Measurements from ENCODE around the gene TRIM45. TPM values are rescaled to one million over a fixed set of nuclear protein-coding genes. Genes with fewer than 3 reads are reported as not detected.

Gene TRIM45
- total RNA-seq, 2 experiments from 2014 or later: 0.25 to 0.88 TPM

- no peaks in the 10 kb centered on the region for H3K27me3 ChIP-seq (ENCODE audit: control insufficient read depth in 1 of 2, insufficient read depth in 2 of 2, low read length in 2 of 2)
- H3K4me3 Mint-ChIP-seq: no peak overlapping the region
- no peak overlapping the region for H3K27ac ChIP-seq (ENCODE audit: low read depth in 1 of 2, low read length in 2 of 2)
- no peaks in the 10 kb centered on the region for H3K4me1 ChIP-seq (ENCODE audit: insufficient read depth, low read length)
- no peak for TF ChIP-seq CTCF (IDR thresholded peaks at IDR 0.05)
- intact Hi-C loops (cut with DNase I, micrococcal nuclease): no loop called here
- H3K9me3 Mint-ChIP-seq: no peaks in the 10 kb centered on the region
- H3K4me1 Mint-ChIP-seq (ENCODE audit: low read depth): no peaks in the 10 kb centered on the region
- no peaks in the 10 kb centered on the region for H3K9me3 ChIP-seq (ENCODE audit: control insufficient read depth in 1 of 2, insufficient read depth in 1 of 2, low read length in 2 of 2)
- H3K4me3 ChIP-seq (ENCODE audit: low read length): no peak overlapping the region
- H3K36me3 Mint-ChIP-seq (ENCODE audit: low read depth): peaks cover 89% of the 10 kb centered on the region
- H3K36me3 ChIP-seq (ENCODE audit: insufficient read depth, low read length): peaks cover 67% of the 10 kb centered on the region
- H3K27me3 Mint-ChIP-seq: no peaks in the 10 kb centered on the region
- DNase-seq: no peak
- CTCF ChIA-PET: no interaction called here
- no peak for ATAC-seq (ENCODE audit: poor library complexity)
- no peak overlapping the region for H3K27ac Mint-ChIP-seq
- POLR2A ChIA-PET: no interaction called here
These were observed 24.6 kb downstream of the TRIM45 start for GRCh38 chr1:117096951-117097408.

- no peak overlapping the region for H3K27ac Mint-ChIP-seq
- POLR2A ChIA-PET: no interaction called here
- H3K4me3 ChIP-seq (ENCODE audit: low read length): no peak overlapping the region
- peaks cover 64% of the 10 kb centered on the region for H3K36me3 ChIP-seq (ENCODE audit: insufficient read depth, low read length)
- H3K27me3 ChIP-seq (ENCODE audit: control insufficient read depth in 1 of 2, insufficient read depth in 2 of 2, low read length in 2 of 2): no peaks in the 10 kb centered on the region
- H3K9me3 Mint-ChIP-seq: no peaks in the 10 kb centered on the region
- no peaks in the 10 kb centered on the region for H3K9me3 ChIP-seq (ENCODE audit: control insufficient read depth in 1 of 2, insufficient read depth in 1 of 2, low read length in 2 of 2)
- peaks cover 89% of the 10 kb centered on the region for H3K36me3 Mint-ChIP-seq (ENCODE audit: low read depth)
- H3K4me1 Mint-ChIP-seq (ENCODE audit: low read depth): no peaks in the 10 kb centered on the region
- H3K4me3 Mint-ChIP-seq: no peak overlapping the region
- no peak for ATAC-seq (ENCODE audit: poor library complexity)
- no peaks in the 10 kb centered on the region for H3K4me1 ChIP-seq (ENCODE audit: insufficient read depth, low read length)
- no peak for TF ChIP-seq CTCF (IDR thresholded peaks at IDR 0.05)
- DNase-seq: no peak
- H3K27ac ChIP-seq (ENCODE audit: low read depth in 1 of 2, low read length in 2 of 2): no peak overlapping the region
- intact Hi-C loops (cut with DNase I, micrococcal nuclease): no loop called here
- CTCF ChIA-PET: interaction anchor here (0.9 to 1.8 kb wide), 3 partner anchors 27 to 94 kb away, joined by 4 to 7 read pairs (median 4); no protein-coding TSS in a partner anchor
- H3K27me3 Mint-ChIP-seq: no peaks in the 10 kb centered on the region
These were observed 26.5 kb downstream of the TRIM45 start for GRCh38 chr1:117094841-117095604.

GRCh38 chr1:117093870-117094621, 27.5 kb downstream of the TRIM45 start:
- Histone ChIP-seq H3K4me3 (ENCODE audit: low read length) (no peak overlapping the region), H3K9me3 (ENCODE audit: control insufficient read depth in 1 of 2, insufficient read depth in 1 of 2, low read length in 2 of 2) (no peaks in the 10 kb centered on the region), H3K27ac (ENCODE audit: low read depth in 1 of 2, low read length in 2 of 2) (no peak overlapping the region), H3K27me3 (ENCODE audit: control insufficient read depth in 1 of 2, insufficient read depth in 2 of 2, low read length in 2 of 2) (no peaks in the 10 kb centered on the region), H3K36me3 (ENCODE audit: insufficient read depth, low read length) (peaks cover 67% of the 10 kb centered on the region), H3K4me1 (ENCODE audit: insufficient read depth, low read length) (no peaks in the 10 kb centered on the region)
- ChIA-PET CTCF (interaction anchor here (0.9 to 1.8 kb wide), 6 partner anchors 26 to 107 kb away, joined by 3 to 7 read pairs (median 4); partner anchors contain the start of gene TTF2), POLR2A (interaction anchor here (1.0 kb wide), 1 partner anchor 324 kb away, joined by 3 read pairs; no protein-coding TSS in a partner anchor)
- Mint-ChIP-seq H3K4me3 (no peak overlapping the region), H3K27ac (peak overlapping the region; percentile 10), H3K36me3 (ENCODE audit: low read depth) (peaks cover 83% of the 10 kb centered on the region), H3K27me3 (no peaks in the 10 kb centered on the region), H3K4me1 (ENCODE audit: low read depth) (no peaks in the 10 kb centered on the region), H3K9me3 (no peaks in the 10 kb centered on the region)
- DNase-seq (peak in 11 of 14 experiments; percentile 1 to 55 (median 19)), ATAC-seq (ENCODE audit: poor library complexity) (peak; percentile 98)
- intact Hi-C loops (cut with DNase I, micrococcal nuclease): no loop called here
- TF ChIP-seq CTCF (IDR thresholded peaks at IDR 0.05): peak; percentile 31

Measured in CD4-positive, alpha-beta T cell (primary cell).